ENCODE data around the gene PRR7. TPM values are rescaled to one million over a fixed set of nuclear protein-coding genes. Genes with fewer than 3 reads are reported as not detected.

The PRR7 gene
- total RNA-seq, 1 experiment from 2014 or later: 40.6 TPM

DNA sequence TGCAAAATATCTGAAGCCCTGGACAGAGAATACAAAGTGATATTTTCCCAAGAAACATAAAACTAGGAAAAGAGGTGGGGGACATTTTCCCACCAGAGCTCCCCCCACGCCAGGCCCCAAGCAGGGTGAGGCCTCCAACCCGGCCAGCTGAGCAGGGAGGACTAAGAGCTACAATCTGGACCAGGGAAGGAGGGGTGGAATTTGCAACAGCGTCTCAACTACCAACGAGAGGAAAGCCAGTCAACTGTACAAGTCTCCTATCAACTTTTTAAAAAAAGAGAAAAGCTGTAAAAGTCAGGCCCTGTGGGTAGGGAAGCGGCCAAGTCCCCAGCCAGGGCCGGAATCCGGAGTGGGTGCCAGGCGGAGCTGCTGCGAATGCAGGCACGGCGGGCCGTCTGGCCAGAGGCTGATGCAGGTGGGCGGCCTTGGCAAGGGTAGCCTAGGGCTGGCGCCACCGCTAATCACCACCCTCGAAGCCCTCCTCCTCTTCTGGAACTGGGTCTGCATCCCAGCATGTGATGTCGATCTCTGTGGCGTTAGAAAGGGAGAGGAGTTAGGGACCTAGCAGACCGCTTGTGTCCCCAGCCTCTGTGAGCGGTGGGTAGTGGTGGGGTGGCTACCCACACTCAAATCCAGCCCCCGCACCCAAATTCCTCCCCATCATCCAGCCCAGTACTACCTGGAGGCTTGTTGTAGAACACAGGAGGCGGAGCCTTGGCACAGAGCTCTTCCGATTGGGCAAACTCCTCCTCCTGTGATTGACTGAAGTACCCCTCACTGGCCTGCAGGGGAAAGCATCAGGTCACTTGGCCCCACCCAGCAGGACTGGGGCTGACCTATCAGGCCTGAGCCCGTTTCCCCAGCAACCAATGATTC lies 10.6 kb downstream of the PRR7 start:
- no peaks in the 10 kb centered on the region for H3K9me2 ChIP-seq (replicated peaks; ENCODE audit: low read length)
- intact Hi-C loops (cut with micrococcal nuclease): loop anchor here (1.0 to 2.0 kb wide), 2 partner anchors 16 to 40 kb away; partner anchors contain the start of genes DBN1 and PDLIM7
- H3K27ac ChIP-seq (ENCODE audit: low read length): no peak overlapping the region
- H3K9me3 ChIP-seq (ENCODE audit: low read length): no peaks in the 10 kb centered on the region
- peaks cover 14% of the 10 kb centered on the region; the same call in 1 of the 2 replicates for H4K20me1 ChIP-seq (ENCODE audit: low read length)
- H3K4me2 ChIP-seq (ENCODE audit: low read length): no peak overlapping the region
- H3K9ac ChIP-seq (ENCODE audit: low read length): no peak overlapping the region
- H2AFZ ChIP-seq (ENCODE audit: low read length): no peak overlapping the region
- peaks cover 5% of the 10 kb centered on the region for H3K36me3 ChIP-seq (ENCODE audit: low read depth, low read length)
- H3K4me1 ChIP-seq (ENCODE audit: insufficient read depth, low read length): peaks cover 16% of the 10 kb centered on the region; the same call in 1 of the 2 replicates
- TF ChIP-seq EZH2phosphoT487 (IDR thresholded peaks at IDR 0.05; ENCODE audit: borderline replicate concordance, low read length) (no peak), EZH2 (IDR thresholded peaks at IDR 0.05; ENCODE audit: low read length, unreplicated experiment) (no peak)
- TF ChIP-seq, protein P1, sequence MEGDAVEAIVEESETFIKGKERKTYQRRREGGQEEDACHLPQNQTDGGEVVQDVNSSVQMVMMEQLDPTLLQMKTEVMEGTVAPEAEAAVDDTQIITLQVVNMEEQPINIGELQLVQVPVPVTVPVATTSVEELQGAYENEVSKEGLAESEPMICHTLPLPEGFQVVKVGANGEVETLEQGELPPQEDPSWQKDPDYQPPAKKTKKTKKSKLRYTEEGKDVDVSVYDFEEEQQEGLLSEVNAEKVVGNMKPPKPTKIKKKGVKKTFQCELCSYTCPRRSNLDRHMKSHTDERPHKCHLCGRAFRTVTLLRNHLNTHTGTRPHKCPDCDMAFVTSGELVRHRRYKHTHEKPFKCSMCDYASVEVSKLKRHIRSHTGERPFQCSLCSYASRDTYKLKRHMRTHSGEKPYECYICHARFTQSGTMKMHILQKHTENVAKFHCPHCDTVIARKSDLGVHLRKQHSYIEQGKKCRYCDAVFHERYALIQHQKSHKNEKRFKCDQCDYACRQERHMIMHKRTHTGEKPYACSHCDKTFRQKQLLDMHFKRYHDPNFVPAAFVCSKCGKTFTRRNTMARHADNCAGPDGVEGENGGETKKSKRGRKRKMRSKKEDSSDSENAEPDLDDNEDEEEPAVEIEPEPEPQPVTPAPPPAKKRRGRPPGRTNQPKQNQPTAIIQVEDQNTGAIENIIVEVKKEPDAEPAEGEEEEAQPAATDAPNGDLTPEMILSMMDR (conservative IDR thresholded peaks at IDR 0.05; ENCODE audit: low read depth, low read length): peak; percentile 29; the same call in 1 of the 2 replicates
- BruUV-seq (replicated peaks): TSS peak; percentile 44
- CTCF ChIA-PET: interaction anchor here (0.5 to 1.1 kb wide), 9 partner anchors 9 to 108 kb away, joined by 3 to 14 read pairs (median 5); partner anchors contain the start of genes GRK6 and PDLIM7
- no peaks in the 10 kb centered on the region for H3K27me3 ChIP-seq (ENCODE audit: low read length)
- H3F3A ChIP-seq (ENCODE audit: low read length, unreplicated experiment): peaks cover 8% of the 10 kb centered on the region
- no peaks in the 10 kb centered on the region for H3K79me2 ChIP-seq (ENCODE audit: low read length)
- ATAC-seq (peak; percentile 37), DNase-seq (peak; percentile 94)
- POLR2A ChIA-PET (ENCODE audit: unreplicated experiment): interaction anchor here (0.6 to 1.0 kb wide), 2 partner anchors 40 to 54 kb away, joined by 3 to 4 read pairs; partner anchors contain the start of gene PDLIM7
- H3K4me3 ChIP-seq (ENCODE audit: low read length): no peak overlapping the region

- no peaks in the 10 kb centered on the region for H3K79me2 ChIP-seq (ENCODE audit: low read length)
- ATAC-seq (no peak), DNase-seq (no peak)
- H3K4me3 ChIP-seq (ENCODE audit: low read length): no peak overlapping the region
- intact Hi-C loops (cut with micrococcal nuclease): loop anchor here (2.0 kb wide), 1 partner anchor 15 kb away; the partner anchor contains the start of gene DBN1
- no peaks in the 10 kb centered on the region for H3K27me3 ChIP-seq (ENCODE audit: low read length)
- H3K4me1 ChIP-seq (ENCODE audit: insufficient read depth, low read length): peaks cover 16% of the 10 kb centered on the region; the same call in 1 of the 2 replicates
- H2AFZ ChIP-seq (ENCODE audit: low read length): no peak overlapping the region
- no TSS peak for BruUV-seq (replicated peaks)
- H3F3A ChIP-seq (ENCODE audit: low read length, unreplicated experiment): peaks cover 8% of the 10 kb centered on the region
- H3K4me2 ChIP-seq (ENCODE audit: low read length): no peak overlapping the region
- H4K20me1 ChIP-seq (ENCODE audit: low read length): peaks cover 14% of the 10 kb centered on the region; the same call in 1 of the 2 replicates
- H3K9ac ChIP-seq (ENCODE audit: low read length): no peak overlapping the region
- H3K9me3 ChIP-seq (ENCODE audit: low read length): no peaks in the 10 kb centered on the region
- TF ChIP-seq, protein P1 (conservative IDR thresholded peaks at IDR 0.05; ENCODE audit: low read depth, low read length): no peak
- no peak for TF ChIP-seq EZH2phosphoT487 (IDR thresholded peaks at IDR 0.05; ENCODE audit: borderline replicate concordance, low read length)
- TF ChIP-seq EZH2 (IDR thresholded peaks at IDR 0.05; ENCODE audit: low read length, unreplicated experiment): no peak
- peaks cover 5% of the 10 kb centered on the region for H3K36me3 ChIP-seq (ENCODE audit: low read depth, low read length)
- CTCF ChIA-PET: interaction anchor here (0.7 to 1.1 kb wide), 8 partner anchors 10 to 87 kb away, joined by 3 to 14 read pairs (median 5); partner anchors contain the start of genes GRK6 and PDLIM7
- H3K9me2 ChIP-seq (replicated peaks; ENCODE audit: low read length): no peaks in the 10 kb centered on the region
- H3K27ac ChIP-seq (ENCODE audit: low read length): no peak overlapping the region
- POLR2A ChIA-PET (ENCODE audit: unreplicated experiment): interaction anchor here (0.6 to 1.0 kb wide), 2 partner anchors 39 to 55 kb away, joined by 3 to 4 read pairs; partner anchors contain the start of gene PDLIM7
Observed at GRCh38 chr5:177457852-177458681, 11.5 kb downstream of the PRR7 start.
